GM18519 (cell line): Measurements from ENCODE around the gene ZXDC.

Experiments used
- ATAC-seq: cut with Tn5 transposase; IDR thresholded peaks from one replicate; pipeline ENCODE4 v1.9.1; 2021; ENCODE audit warnings: mild to moderate bottlenecking, moderate library complexity; ENCODE audit not compliant: unreplicated experiment, low FRiP score

Gene ZXDC

GRCh38 chr3:126419886-126420786, 55.6 kb downstream of the ZXDC start:
- no peak for ATAC-seq

GRCh38 chr3:126419151-126419703, 56.5 kb downstream of the ZXDC start:
- no peak for ATAC-seq

- ATAC-seq = no peak
Observed at GRCh38 chr3:126418661-126419131, 57.0 kb downstream of the ZXDC start.

GRCh38 chr3:126417981-126418530, 57.6 kb downstream of the ZXDC start:
- ATAC-seq = no peak

- no peak for ATAC-seq
Observed at GRCh38 chr3:126417515-126417914, 58.2 kb downstream of the ZXDC start.

GRCh38 chr3:126416943-126417342, 58.7 kb downstream of the ZXDC start:
- no peak for ATAC-seq

GRCh38 chr3:126415661-126416591, 59.8 kb downstream of the ZXDC start:
- no peak for ATAC-seq

GRCh38 chr3:126414961-126415660, 60.6 kb downstream of the ZXDC start:
- no peak for ATAC-seq

- no peak for ATAC-seq
Observed at GRCh38 chr3:126414406-126414805, 61.3 kb downstream of the ZXDC start.

- no peak for ATAC-seq
Observed at GRCh38 chr3:126413693-126414080, 62.0 kb downstream of the ZXDC start.

GRCh38 chr3:126412841-126413692, 62.6 kb downstream of the ZXDC start:
- ATAC-seq = no peak

GRCh38 chr3:126408099-126408498, 67.6 kb downstream of the ZXDC start:
- no peak for ATAC-seq

- ATAC-seq = no peak
Observed at GRCh38 chr3:126407412-126408044, 68.2 kb downstream of the ZXDC start.

- ATAC-seq = no peak
Observed at GRCh38 chr3:126406389-126407296, 69.0 kb downstream of the ZXDC start.

- no peak for ATAC-seq
Observed at GRCh38 chr3:126402666-126403302, 72.9 kb downstream of the ZXDC start.

GRCh38 chr3:126402178-126402577, 73.5 kb downstream of the ZXDC start:
- no peak for ATAC-seq

- no peak for ATAC-seq
Observed at GRCh38 chr3:126401611-126402160, 74.0 kb downstream of the ZXDC start.
